Bronchial epithelial cell (primary cell): ENCODE results near the gene RGS8. TPM values are rescaled to one million over a fixed set of nuclear protein-coding genes. Genes with fewer than 3 reads are reported as not detected.

Source experiments
- DNase-seq: peaks from one replicate; pipeline ENCODE4 v3.0.0-alpha.2; 2010; ENCODE audit warnings: low read depth
- FAIRE-seq: peaks from 2 replicates; lab custom pipeline; 2011; peaks lifted over from hg19 to GRCh38; lab: Jason Lieb, UNC
- H3K27me3 ChIP-seq: 2 replicates; pipeline ENCODE4 v1.5.1; 2011; ENCODE audit warnings: low read length; ENCODE audit not compliant: control insufficient read depth, insufficient read depth
- H3K36me3 ChIP-seq: 2 replicates; pipeline ENCODE4 v1.5.1; 2011; ENCODE audit warnings: low read length; ENCODE audit not compliant: control insufficient read depth, insufficient read depth
- H3K4me3 ChIP-seq: 2 replicates; pipeline ENCODE4 v1.5.1; 2011; ENCODE audit warnings: mild to moderate bottlenecking, low read depth, low read length, control low read depth
- CTCF ChIP-seq: IDR thresholded peaks from 2 replicates; pipeline ENCODE4 v1.5.1; 2011; ENCODE audit warnings: mild to moderate bottlenecking, moderate library complexity, low read length, control low read depth, inconsistent platforms; ENCODE audit not compliant: insufficient read depth, severe bottlenecking
- total RNA-seq: library from RNA; depleted of rRNA; stranded (reverse); fragments of >200 nt; gene quantifications from 2 replicates; pipeline ENCODE4 v1.2.1, GENCODE V29; 2014

RGS8 gene
- under 0.01 TPM in 1 of 2 replicates, not detected in the other for total RNA-seq

GRCh38 chr1:182684116-182684828, at the start of gene RGS8:
TSS of gene RGS8 (minus strand) at chr1:182684587. CDS start at chr1:182669649, 14,938 bp downstream.
- Histone ChIP-seq H3K36me3 (no peaks in the 10 kb centered on the region), H3K27me3 (peaks cover 4% of the 10 kb centered on the region), H3K4me3 (no peak within 1 kb of the TSS)
- no peak for TF ChIP-seq CTCF
- FAIRE-seq, result no peak
- DNase-seq, result no peak

- peaks cover 3% of the 10 kb centered on the region for H3K27me3 ChIP-seq
- DNase-seq (no peak), FAIRE-seq (no peak)
- no peaks in the 10 kb centered on the region for H3K36me3 ChIP-seq
- no peak overlapping the region for H3K4me3 ChIP-seq
- TF ChIP-seq CTCF, result no peak
Measured at GRCh38 chr1:182731852-182732575, 47.6 kb upstream of the RGS8 start.

GRCh38 chr1:182726912-182727311, 42.5 kb upstream of the RGS8 start:
- H3K36me3 ChIP-seq, result no peaks in the 10 kb centered on the region
- no peak for TF ChIP-seq CTCF
- no peak for FAIRE-seq
- H3K4me3 ChIP-seq, result no peak overlapping the region
- DNase-seq, result no peak
- H3K27me3 ChIP-seq, result no peaks in the 10 kb centered on the region

- no peak for TF ChIP-seq CTCF
- FAIRE-seq (no peak), DNase-seq (no peak)
- Histone ChIP-seq H3K36me3 (no peaks in the 10 kb centered on the region), H3K4me3 (no peak overlapping the region), H3K27me3 (no peaks in the 10 kb centered on the region)
Measured at GRCh38 chr1:182725259-182726255, 41.2 kb upstream of the RGS8 start.

- no peak for DNase-seq
- Histone ChIP-seq H3K27me3 (no peaks in the 10 kb centered on the region), H3K4me3 (no peak overlapping the region), H3K36me3 (no peaks in the 10 kb centered on the region)
- no peak for FAIRE-seq
- TF ChIP-seq CTCF, result no peak
Measured at GRCh38 chr1:182724215-182724614, 39.8 kb upstream of the RGS8 start.
